ENCODE results near the gene OSGEP.
A peak's percentile ranks its signal among the peaks of the same experiment; 100 is the strongest.

OSGEP gene

GRCh38 chr14:20454516-20455354 is at the start of gene OSGEP, which contains the start of gene APEX1:
TSS of gene OSGEP (minus strand) at chr14:20454812. CDS start at chr14:20454683, 129 bp downstream.
TSS of gene APEX1 (plus strand) at chr14:20455226. CDS start at chr14:20455646, 420 bp downstream.
- peak; percentile 96 for DNase-seq (ENCODE audit: low read depth)

DNA sequence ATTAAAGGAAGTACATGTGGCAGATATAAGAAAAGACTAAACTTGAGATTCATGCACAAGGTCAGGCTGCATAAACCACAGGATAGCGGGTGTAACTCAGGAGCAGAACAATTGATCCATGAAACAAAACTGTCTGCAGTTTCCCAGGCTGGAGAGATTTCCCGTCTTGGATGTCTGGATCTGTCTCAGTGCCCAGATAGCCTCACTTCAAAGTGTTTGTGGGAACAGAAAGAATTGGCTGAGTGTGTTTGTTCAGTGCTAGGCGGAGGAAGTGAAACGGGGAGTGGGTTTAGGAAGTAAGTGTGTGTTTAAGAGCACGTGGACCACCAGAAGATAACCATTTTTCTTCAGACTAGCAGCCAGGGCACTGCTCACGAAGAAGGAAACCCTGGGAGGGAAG is 49.3 kb upstream of the OSGEP start:
- no peak for DNase-seq (ENCODE audit: low read depth)

DNA sequence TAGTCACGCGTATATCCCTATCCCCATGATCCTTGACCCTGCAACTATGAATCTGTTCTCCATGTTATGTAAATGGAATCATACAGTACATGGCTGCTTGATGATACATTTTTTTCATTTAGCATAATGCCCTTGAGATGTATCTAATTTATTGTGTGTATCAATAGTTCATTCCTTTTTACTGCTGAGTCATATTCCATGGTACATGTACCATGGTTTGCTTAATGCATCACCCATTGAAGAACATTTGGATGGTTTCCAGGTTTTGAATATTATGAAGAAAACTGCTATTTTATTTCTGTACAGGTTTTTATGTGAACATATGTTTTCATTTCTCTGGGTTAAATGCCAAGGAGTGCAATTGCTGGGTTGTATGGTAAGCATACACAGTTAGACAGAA is 46.7 kb upstream of the OSGEP start:
- peak; percentile 52 for DNase-seq (ENCODE audit: low read depth)

DNA sequence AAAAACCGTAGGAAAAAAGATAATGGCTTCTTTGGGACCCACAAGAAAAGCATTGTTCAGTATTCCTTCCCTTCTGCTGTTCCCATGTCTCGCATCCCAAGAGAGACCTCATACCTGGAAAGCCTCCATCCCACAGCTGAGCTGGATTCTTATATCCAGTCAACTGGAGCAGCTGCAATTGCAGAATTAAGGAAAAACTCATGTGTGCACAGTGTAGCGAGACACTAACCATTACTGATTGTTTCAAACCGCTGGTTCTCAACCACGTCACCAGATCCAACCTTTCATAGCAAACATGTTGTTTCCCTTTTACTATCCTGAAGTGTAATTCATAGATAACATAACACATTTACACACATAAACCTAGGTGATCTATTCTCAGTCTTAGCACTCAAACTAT is 45.3 kb upstream of the OSGEP start:
- DNase-seq (ENCODE audit: low read depth): no peak

DNA sequence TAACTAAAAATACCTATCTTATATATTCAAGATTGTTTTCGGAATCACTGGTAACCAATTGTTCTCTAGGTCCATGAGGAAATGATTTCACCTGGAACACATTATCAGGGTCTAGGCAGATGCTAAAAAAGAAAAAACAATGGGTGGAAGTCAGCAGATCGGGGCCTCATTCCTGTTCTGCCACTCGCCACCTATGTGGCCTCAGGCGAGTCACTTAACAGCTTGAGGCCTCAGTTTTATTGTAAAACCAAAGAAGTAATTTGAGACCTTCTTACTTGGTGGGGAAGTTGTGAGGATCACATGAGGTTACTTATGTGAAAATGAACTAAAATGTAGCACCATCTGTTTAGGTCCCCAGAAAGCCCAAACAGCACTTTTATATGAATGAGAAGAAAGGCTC is 44.5 kb upstream of the OSGEP start:
- no peak for DNase-seq (ENCODE audit: low read depth)

DNA sequence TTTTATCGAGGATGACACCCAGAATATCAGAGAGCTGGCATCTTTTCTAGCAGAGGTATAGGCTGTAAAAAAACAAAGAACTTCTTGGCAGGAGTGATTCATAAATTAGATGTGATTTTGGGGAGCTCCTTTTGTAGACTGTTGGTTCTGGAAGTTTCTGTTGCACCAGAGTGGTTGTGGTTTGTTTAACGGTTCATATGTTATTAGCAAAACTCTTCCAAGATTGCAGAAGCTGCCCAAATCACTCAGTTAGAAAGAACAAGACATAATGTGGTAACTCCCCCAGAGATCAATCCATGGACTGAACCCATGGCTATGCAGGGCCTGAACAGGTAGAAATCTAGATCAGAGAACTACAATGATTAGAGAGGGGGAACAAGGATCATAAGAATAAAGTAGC is 44.0 kb upstream of the OSGEP start:
- DNase-seq (ENCODE audit: low read depth): no peak

GRCh38 chr14:20494935-20495766 is 40.5 kb upstream of the OSGEP start:
- peak; percentile 58 for DNase-seq (ENCODE audit: low read depth)

GRCh38 chr14:20493634-20494033 is 39.0 kb upstream of the OSGEP start:
- no peak for DNase-seq (ENCODE audit: low read depth)

GRCh38 chr14:20492486-20492885 is 37.9 kb upstream of the OSGEP start:
- DNase-seq (ENCODE audit: low read depth): no peak

DNA sequence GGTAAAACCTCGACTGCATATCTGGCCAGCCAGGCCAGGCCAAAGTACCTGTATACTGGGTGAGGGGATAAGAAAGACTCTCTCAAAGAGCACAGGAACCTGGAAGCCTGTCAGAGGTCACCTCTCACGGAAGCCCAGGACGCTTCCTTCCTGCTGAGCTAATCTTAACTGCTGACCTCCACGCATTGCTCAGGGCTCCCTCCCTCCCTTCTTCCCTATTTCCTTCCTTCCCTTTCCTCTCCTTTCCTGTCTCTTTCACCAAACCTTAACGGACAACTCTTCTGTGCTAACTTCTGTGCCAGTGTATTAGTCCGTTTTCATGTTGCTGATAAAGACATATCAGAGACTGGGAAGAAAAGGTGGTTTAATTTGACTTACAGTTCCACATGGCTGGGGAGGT is 36.0 kb upstream of the OSGEP start:
- no peak for DNase-seq (ENCODE audit: low read depth)

DNA sequence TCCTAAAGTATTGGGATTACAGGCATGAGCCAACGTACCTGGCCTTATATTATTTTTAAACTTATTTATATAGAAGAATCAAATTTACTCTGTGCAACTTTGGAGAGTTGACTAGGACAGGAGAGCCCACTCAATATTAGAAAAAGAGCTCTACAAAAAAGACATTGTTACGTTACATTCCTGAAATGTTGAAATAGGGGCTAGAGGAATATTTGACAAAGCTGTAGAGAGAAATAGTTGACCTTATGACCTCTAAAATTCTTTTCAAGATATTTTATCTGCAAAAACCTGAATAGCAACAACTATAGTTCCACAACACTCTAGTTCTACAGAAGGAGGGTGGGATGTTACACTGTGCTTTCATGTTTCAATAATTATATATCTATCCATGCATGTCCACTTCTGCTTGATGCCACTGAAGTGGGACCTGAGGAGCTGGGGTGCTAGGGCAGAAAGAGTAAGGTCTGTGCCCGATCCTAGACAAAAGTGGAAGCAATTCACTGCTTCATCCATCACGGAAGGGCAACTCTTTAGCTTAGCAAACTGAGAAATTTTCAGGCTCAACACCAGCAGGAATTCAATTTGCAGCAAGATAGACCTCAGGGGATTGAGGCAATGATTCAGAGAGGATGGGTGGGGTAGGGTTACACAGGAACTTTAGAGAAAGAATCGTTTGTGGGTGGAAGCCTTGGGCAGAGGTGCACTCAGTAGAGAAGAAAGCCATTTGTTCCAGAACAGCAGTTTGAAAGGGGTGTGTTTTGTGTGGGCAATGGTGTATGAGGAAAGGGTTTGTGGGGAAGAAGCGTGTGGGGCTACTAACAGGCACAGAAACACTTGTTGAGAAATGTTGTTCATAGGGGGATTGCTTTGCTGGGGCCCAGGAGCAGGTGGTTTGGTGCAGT is 34.7 kb upstream of the OSGEP start:
- no peak for DNase-seq (ENCODE audit: low read depth)

GRCh38 chr14:20487396-20487725 is 32.7 kb upstream of the OSGEP start:
- no peak for DNase-seq (ENCODE audit: low read depth)

DNA sequence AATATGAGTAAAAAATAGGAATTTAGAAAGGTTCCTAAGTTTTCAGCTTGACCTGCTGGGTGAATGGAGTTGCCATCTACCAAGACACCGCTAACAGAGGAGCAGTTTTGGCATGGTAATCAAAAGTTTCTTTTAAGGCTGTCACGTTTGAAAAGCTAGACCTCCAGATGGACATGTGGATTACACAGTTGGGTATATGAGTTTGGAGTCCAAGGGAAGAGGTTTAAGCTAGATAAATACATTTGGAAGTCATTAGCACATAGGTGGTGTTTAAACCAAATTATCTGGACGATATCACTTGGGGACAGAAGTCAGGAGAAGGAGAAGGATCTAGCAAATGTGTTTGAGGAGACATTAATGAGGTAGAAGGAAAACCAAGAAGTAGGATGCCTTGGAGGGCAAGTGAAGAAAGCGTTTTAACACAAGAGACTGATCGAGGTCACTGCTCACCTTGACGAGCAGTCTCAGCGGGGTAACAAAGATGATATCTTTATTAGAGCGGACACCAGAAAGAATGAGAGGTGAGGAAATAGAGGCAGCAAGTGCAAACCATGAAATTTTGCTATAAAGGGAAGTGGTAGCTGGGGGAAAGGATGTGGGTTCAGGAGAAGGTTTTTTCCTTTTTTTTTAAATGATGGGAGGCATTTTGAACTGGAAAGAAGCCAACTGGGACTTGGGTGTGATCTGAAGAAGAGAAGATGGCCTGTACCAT is 32.2 kb upstream of the OSGEP start:
- DNase-seq (ENCODE audit: low read depth): no peak

- DNase-seq (ENCODE audit: low read depth): no peak
Measured at GRCh38 chr14:20485900-20486299, 31.3 kb upstream of the OSGEP start.

DNA sequence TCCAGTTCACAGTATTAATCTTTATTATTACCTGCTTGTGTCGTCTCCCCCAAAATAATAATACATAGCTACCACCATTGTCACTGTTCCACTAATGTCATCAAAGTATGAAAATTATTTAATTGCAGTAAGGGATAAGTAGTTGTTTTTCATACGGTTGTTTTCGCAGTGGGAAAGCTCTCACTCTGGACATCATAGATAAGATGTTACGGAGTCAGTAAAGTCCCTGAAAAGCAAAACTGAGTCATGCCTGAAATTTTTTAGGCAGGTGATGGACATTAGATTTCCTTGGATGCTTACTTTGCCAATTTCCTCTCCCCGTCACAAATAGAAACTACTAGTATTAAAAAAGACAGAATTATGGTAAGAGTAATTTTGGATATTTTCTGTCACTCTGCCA is 27.8 kb upstream of the OSGEP start:
- no peak for DNase-seq (ENCODE audit: low read depth)

- no peak for DNase-seq (ENCODE audit: low read depth)
Measured at GRCh38 chr14:20478894-20479293, 24.3 kb upstream of the OSGEP start.

DNA sequence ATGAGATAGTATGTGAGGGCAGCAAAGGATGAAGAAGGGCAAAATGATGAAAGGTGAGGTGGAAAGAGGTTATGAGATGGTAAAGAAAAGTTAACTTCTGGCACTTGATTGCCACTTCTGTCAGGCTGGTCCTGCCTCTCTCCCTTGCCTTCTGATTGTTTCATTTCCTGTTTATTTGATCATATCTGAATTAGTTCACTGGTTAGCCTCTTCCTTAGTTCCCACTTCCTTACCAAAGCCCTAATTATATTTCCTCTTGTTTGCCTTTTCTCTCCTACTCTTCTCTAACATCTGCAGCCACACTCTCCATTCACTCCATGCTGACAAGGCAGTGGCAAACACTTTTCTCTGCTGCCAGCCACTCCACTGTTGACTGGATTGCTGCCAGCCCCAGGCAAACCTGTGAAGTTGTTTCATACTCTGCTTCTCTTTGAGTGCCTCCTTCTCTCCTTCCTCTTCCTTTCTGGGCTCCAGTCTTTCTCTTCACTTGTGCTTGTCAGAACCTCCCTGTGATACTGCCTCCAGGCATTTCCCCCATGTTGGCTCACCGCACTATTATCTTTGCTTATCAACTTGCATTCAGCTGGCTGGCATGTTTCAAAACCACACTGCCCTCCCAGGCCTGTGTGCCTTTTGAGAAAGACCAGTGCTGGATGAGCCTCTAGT is 22.7 kb upstream of the OSGEP start:
- DNase-seq (ENCODE audit: low read depth): no peak

DNA sequence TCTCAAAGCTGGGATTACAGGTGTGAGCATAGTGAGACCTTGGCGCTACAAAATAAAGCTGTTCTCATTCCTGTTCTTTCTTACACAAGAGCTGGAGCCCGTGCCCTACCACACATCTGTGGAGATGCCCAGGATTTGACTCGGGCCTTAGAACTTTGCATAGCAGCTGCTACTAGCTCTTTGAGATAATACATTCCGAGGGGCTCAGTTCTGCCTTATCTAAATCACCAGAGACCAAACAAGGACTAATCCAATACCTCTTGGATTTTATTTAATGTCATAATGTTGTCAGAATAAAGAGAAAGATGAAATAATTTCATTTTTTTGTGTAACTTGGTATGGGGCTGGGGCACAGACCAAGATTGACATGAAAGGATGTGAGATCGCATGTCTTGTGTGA is 22.2 kb upstream of the OSGEP start:
- no peak for DNase-seq (ENCODE audit: low read depth)

DNA sequence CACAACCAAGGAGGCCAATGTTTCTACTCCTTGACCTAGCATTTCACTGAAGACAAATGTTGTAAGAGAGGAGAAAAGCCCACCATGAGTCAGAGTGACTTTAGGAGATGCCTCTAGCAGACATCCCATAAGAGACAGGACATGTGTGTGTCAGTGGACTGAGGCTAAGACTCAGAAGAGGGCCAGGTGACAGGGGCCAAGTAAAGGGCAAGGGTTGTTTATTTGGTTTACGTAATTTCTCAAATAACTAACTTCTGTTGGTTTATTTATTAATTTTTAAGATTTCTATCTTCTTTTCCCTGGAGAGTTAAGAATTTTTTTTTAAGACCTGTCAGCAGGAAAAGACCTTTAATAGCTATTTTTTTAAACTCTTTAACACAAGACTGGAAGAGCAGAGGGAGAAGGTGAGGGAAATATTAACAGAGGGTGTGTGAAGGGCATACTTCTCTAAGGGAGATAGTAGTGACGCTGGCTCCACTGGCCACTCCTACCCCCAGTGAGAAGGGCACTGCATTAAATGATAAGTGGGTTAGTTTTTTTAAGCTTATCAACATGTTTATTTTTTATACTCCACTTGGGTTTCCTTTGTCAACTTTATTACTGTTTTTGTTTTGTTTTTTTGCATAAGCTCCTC is 18.0 kb upstream of the OSGEP start:
- no peak for DNase-seq (ENCODE audit: low read depth)

GRCh38 chr14:20470603-20470901 is 15.9 kb upstream of the OSGEP start:
- no peak for DNase-seq (ENCODE audit: low read depth)

Measured in HS-5 (cell line).